SU-DHL-6 (cell line): Measurements from ENCODE around the gene CHRNA4.

ENCODE experiments used
- EZH2phosphoT487 ChIP-seq: fragments of 200-600 bp; sonication (generic), shearing (Covaris generic); conservative IDR thresholded peaks from 2 replicates; pipeline ENCODE4 v1.6.1; 2018; ENCODE audit warnings: mild to moderate bottlenecking, antibody characterized with exemption, low read length, moderate library complexity, mixed read lengths
- TF ChIP-seq, protein P1 (sequence below): fragments of 200-600 bp; sonication (generic); IDR thresholded peaks from one replicate; pipeline ENCODE4 v1.5.1; 2017; ENCODE audit warnings: antibody characterized with exemption, mild to moderate bottlenecking, low read length, moderate library complexity; ENCODE audit not compliant: insufficient read depth, poor library complexity, severe bottlenecking

DNA sequence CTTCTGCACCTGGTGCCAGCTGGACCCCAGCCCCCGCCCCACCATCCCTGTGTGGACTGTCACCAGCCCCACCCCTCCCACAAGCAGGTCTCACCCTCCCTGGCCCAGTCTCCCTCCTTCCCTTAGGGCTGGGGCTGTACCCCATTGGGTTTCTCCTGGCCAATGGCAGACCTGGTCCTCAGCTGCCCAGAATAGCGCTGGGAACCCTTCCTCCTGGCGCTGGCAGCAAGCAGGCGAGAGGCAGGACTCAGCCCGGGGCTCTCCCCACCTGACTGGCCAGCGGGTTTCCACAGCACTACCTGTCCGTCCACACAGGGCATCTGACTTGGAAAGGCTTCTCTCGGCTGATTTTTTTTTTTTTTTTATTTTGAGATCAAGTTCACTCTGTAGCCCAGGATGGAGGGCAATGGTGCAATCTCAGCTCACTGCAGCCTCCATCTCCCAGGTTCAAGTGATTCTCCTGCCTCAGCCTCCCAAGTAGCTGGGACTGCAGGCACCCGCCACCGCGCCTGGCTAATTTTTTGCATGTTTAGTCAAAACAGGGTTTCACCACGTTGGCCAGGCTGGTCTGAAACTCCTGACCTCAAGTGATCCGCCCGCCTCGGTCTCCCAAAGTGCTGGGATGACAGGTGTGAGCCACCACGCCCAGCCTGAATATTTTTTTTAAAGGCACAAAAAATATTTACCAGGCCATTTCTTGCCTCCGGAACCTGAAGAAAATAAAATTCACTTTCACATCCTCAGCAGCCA lies 21.6 kb upstream of the CHRNA4 start:
- TF ChIP-seq, protein P1, sequence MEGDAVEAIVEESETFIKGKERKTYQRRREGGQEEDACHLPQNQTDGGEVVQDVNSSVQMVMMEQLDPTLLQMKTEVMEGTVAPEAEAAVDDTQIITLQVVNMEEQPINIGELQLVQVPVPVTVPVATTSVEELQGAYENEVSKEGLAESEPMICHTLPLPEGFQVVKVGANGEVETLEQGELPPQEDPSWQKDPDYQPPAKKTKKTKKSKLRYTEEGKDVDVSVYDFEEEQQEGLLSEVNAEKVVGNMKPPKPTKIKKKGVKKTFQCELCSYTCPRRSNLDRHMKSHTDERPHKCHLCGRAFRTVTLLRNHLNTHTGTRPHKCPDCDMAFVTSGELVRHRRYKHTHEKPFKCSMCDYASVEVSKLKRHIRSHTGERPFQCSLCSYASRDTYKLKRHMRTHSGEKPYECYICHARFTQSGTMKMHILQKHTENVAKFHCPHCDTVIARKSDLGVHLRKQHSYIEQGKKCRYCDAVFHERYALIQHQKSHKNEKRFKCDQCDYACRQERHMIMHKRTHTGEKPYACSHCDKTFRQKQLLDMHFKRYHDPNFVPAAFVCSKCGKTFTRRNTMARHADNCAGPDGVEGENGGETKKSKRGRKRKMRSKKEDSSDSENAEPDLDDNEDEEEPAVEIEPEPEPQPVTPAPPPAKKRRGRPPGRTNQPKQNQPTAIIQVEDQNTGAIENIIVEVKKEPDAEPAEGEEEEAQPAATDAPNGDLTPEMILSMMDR = no peak
- no peak for TF ChIP-seq EZH2phosphoT487
